Jurkat, Clone E6-1 (cell line): ENCODE results near the gene SERPINB6. TPM values are rescaled to one million over a fixed set of nuclear protein-coding genes. Genes with fewer than 3 reads are reported as not detected.
"Not testable (repeated sequence)": the region's sequence is repeated elsewhere in the genome, so short reads cannot be mapped to it uniquely, and the experiment has no call there.

Experiments used
- DNase-seq: peaks from one replicate; pipeline ENCODE4 v3.0.0-alpha.2; 2011; ENCODE audit warnings: low read depth, low spot score
- H3K4me3 ChIP-seq: 2 replicates; pipeline ENCODE4 v1.5.1; 2011; ENCODE audit warnings: mild to moderate bottlenecking, low read length, control low read depth, moderate library complexity
- polyA plus RNA-seq: library from polyadenylated mRNA; unstranded; fragments of >200 nt; gene quantifications from one replicate; pipeline ENCODE4 v1.2.1, GENCODE V29; 2012; ENCODE audit warnings: missing spikeins; ENCODE audit not compliant: insufficient read length, insufficient read depth

SERPINB6 gene
- not detected for polyA plus RNA-seq

GRCh38 chr6:2971420-2972218, at the start of gene SERPINB6:
Gene SERPINB6 (minus strand): TSS chr6:2971567. CDS start chr6:2959332, 12,235 bp downstream.
- no peak within 1 kb of the TSS for H3K4me3 ChIP-seq
- DNase-seq, result no peak

DNA sequence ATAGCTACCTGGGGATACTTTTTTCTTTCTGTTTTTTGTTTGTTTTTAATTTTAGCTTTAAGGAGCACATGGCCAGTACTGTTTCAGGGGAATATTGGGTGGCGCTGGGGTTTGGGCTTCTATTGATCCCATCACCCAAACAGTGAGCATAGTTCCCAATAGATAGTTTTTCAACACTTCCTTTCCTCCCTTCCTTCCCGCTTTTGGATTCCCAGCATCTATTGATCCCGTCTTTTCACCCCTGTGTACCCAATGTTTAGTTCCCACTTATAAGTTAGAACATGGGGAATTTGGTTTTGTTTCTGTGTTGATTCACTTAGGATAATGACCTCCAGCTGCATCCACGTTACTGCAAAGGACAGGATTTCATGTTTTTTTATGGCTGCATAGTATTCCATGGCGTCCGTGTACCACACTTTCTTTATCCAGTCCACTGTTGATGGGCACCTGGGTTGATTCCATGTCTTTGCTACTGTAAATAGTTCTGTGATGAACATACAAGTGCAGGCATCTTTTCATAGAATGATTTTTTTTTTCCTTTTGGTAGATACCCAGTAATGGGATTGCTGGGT, 48.5 kb upstream of the SERPINB6 start:
- DNase-seq, result no peak
- no peak overlapping the region for H3K4me3 ChIP-seq

DNA sequence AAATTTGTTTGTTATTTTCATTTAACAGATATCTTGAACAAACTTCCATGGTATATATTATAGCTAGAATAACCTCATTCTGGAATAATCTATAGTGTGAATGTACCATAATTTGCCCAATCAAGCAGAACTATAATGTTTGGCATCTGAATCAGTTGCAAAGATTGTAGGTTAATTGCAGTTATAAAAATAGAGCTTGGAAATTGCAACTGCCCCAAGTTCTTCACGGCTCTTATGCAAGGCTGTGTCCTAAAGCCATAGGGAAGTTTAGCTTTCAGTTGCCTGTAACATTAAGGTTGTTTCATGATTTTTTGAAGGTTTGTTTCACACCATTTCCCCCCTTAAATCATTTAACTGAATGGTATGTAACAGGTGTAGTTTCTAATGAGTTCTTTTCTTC, 47.7 kb upstream of the SERPINB6 start:
- DNase-seq, result no peak
- no peak overlapping the region for H3K4me3 ChIP-seq

GRCh38 chr6:3017304-3017703, 45.9 kb upstream of the SERPINB6 start:
- no peak overlapping the region for H3K4me3 ChIP-seq
- no peak for DNase-seq

- H3K4me3 ChIP-seq, result no peak overlapping the region
- no peak for DNase-seq
Measured at GRCh38 chr6:3016473-3017280, 45.3 kb upstream of the SERPINB6 start.

- H3K4me3 ChIP-seq, result no peak overlapping the region
- DNase-seq, result no peak
Measured at GRCh38 chr6:3015144-3015543, 43.8 kb upstream of the SERPINB6 start.

GRCh38 chr6:3014675-3015066, 43.3 kb upstream of the SERPINB6 start:
- DNase-seq, result no peak
- H3K4me3 ChIP-seq, result no peak overlapping the region

DNA sequence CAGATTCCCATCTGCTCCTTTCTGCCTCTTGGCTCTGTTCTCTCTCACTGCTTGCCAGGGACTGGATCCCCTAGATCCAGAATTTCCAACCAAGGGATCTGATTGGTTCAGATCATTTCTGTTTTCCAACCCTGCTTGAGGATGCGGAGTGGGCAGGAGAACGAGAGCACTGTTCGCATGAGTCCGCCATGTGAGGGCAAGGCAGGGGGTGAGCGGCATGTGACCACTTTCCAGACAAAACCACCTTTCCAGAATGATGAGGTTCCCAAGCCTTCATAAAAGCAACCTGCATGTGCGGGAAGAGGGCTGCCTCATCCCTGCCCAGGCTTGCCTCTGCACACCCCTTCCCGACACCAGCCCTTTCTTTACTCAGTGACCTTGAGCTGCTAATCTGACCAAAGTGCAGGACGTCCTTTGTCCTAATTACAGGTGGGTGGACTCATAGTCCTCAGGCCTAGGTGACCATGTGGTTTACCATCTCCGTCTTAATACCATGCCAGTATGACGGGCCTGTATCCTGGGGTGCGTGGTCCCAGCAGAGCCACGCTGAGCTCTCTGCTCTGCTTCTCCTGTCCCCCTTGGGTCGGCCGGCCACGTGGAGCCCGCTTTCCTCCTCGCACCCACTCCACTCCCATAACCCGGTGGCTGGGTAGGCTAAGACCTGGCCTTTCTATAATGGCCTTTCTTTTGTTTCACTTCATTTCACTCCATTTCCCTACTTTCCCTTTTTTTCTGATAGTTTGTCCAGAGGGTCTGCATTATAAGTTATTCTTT, 42.7 kb upstream of the SERPINB6 start:
- no peak for DNase-seq
- H3K4me3 ChIP-seq, result no peak overlapping the region

DNA sequence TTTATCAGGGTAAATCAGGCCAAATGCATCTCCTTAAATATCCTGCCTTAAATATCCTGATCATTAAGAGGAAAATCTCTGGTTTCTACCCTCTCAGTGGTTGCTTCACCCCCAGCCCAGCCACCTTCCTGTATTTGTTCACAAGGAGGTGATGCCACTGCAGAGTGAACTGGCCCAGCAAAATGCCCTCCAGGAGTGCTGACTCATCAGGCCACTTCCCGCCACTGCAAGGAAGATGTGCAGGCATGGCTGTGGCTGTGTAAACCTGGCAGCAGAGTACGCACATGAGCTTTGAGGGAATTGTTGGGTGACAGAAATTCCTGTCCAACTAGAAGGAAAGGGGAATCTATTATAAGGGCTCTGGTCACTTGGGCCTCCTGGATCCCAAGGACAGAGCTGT, 42.1 kb upstream of the SERPINB6 start:
- DNase-seq, result no peak
- H3K4me3 ChIP-seq, result no peak overlapping the region

DNA sequence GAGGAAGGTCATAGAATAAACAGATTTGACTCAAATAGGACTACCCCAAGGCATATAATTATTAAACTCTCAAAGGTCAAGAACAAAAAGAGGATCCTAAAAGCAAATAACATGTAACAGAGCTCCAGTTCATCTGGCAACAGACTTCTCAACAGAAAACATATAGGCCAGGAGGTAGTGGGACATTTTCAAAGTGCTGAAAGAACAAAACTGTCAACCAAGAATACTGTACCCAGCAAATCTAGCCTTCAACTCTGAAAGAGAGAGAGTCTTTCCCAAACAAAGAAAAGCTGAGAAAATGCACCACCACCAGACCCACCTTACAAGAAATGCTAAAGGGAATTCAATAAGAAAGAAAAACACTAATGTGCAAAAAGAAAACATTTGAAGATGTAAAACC, 40.2 kb upstream of the SERPINB6 start:
- H3K4me3 ChIP-seq, result no peak overlapping the region
- no peak for DNase-seq

DNA sequence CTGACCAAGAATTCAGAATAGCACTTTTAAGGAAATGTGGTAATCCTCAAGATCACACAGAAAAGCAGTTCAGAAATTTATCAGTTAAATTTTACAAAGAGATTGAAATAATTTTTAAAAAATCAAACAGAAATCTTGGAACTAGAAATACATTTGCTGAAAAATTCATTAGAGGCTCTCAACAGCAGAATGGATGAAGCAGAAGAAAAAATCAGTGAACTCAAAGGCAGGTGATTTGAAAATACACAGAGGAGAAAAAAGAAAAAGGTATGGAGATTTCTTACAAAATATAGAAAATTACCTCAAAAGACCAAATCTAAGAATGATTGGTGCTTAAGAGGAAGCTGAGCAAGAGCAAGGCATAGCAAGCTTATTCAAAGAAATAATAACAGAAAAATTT, 39.8 kb upstream of the SERPINB6 start:
- H3K4me3 ChIP-seq, result no peak overlapping the region
- DNase-seq, result no peak

DNA sequence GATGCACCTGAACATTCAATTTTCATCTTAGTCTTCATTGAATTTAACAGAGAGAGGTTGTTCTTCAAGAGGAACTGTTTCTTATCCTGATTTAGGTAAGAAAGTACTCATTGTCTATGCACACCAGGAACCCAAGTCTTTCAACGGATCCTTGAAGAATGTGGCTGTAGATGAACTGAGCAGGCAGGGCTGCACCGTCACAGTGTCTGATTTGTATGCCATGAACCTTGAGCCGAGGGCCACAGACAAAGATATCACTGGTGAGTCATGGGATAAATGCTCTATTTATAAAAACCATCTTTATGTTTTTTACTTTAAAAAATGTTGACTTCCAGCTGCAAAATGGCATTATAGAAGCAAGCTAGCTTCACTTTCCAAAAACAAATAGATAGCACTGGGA, 38.6 kb upstream of the SERPINB6 start:
- no peak for DNase-seq
- no peak overlapping the region for H3K4me3 ChIP-seq

DNA sequence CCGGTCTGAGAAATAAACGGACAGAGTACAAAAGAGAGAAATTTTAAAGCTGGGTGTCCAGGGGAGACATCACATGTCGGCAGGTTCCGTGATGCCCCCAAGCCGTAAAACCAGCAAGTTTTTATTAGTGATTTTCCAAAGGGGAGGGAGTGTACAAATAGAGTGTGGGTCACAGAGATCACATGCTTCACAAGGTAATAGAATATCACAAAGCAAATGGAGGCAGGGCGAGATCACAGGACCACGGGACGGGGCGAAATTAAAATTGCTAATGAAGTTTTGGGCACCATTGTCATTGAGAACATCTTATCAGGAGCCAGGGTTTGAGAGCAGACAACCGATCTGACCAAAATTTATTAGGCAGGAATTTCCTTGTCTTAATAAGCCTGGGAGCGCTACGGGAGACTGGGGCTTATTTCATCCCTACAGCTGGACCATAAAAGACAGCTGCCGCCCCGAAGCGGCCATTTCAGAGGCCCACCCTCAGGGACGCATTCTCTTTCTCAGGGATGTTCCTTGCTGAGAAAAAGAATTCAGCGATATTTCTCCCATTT, 37.4 kb upstream of the SERPINB6 start:
- H3K4me3 ChIP-seq, DNase-seq: not testable (repeated sequence)

GRCh38 chr6:3007571-3007970, 36.2 kb upstream of the SERPINB6 start:
- DNase-seq, result no peak
- no peak overlapping the region for H3K4me3 ChIP-seq

GRCh38 chr6:3006476-3006875, 35.1 kb upstream of the SERPINB6 start:
- no peak overlapping the region for H3K4me3 ChIP-seq
- DNase-seq, result no peak

DNA sequence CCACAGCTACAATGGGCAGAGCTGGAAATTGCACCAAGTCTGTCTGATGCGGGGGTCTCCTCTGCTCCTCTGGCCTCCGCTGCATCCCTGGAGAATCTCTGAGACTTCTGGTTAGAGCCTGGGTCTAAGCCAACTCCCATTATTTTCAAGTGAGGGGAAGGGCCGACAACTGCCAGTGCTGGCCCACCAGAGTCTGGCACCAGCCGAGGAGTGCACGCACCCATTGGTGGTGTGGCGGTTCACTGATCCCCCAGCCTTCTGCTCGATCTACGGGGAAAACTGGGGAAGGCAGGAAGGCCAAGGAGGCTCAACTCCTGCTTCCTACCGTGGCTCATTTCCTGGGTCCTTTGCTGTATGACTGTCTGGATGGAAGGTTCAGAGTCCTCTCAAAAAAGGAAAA, 34.5 kb upstream of the SERPINB6 start:
- DNase-seq, result no peak
- no peak overlapping the region for H3K4me3 ChIP-seq

- DNase-seq, result no peak
- H3K4me3 ChIP-seq, result no peak overlapping the region
Measured at GRCh38 chr6:3005077-3005476, 33.7 kb upstream of the SERPINB6 start.

GRCh38 chr6:3003226-3003625, 31.9 kb upstream of the SERPINB6 start:
- not testable (repeated sequence) for DNase-seq, H3K4me3 ChIP-seq

DNA sequence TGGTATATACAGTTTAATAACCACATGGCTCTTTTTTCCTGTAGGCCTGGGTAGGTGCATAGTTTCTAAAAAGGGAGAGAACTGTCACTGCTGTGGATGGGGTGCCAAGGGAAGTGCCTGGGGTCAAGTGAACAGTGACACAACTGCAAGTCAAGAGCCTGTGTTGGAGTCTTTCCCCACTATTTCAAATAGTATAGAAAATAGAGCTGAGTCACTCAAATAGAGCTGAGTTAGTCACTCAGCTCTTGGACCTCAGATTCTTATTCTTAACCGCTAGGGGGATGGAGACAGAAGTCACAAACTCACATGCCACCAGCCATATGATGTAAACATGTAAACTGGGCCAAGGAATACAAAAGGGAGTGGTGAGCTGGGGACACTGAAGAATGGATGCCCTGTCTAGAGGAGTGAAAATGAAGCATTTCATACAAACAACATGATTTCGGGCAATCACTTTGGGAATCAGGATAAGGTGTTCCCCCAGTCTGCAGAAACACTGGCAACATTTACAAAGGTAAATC, 30.5 kb upstream of the SERPINB6 start:
- no peak overlapping the region for H3K4me3 ChIP-seq

More for the DNA sequence above, 30.5 kb upstream of the SERPINB6 start:
- peak; percentile 74 for DNase-seq
